OCI-LY1 (cell line): ENCODE measurements around the gene DISP2.

Source experiments
- H2AFZ ChIP-seq: fragments of 200-600 bp; sonication (generic), shearing (Covaris generic); 2 replicates; pipeline ENCODE4 v1.6.0; 2014; ENCODE audit warnings: antibody characterized with exemption, mild to moderate bottlenecking, low read length
- H3F3A ChIP-seq: fragments of 200-600 bp; sonication (generic), shearing (Covaris generic); 2 replicates; pipeline ENCODE4 v1.6.0; 2014; ENCODE audit warnings: mild to moderate bottlenecking, antibody characterized with exemption, low read length, moderate library complexity; ENCODE audit not compliant: insufficient read depth
- H3K27ac ChIP-seq: fragments of 200-600 bp; sonication (generic); 2 replicates; pipeline ENCODE4 v1.5.1; 2014; ENCODE audit warnings: low read length, mixed run types, mild to moderate bottlenecking, low read depth; ENCODE audit not compliant: poor library complexity, severe bottlenecking
- H3K27me3 ChIP-seq: fragments of 200-600 bp; sonication (generic); 2 replicates; pipeline ENCODE4 v1.6.0; 2014; ENCODE audit warnings: antibody characterized with exemption, mild to moderate bottlenecking, low read length, moderate library complexity; ENCODE audit not compliant: insufficient read depth
- H3K36me3 ChIP-seq: fragments of 200-600 bp; sonication (generic); 2 replicates; pipeline ENCODE4 v1.6.1; 2014; ENCODE audit warnings: mild to moderate bottlenecking, antibody characterized with exemption, low read length, moderate library complexity, mixed read lengths; ENCODE audit not compliant: insufficient read depth
- H3K4me1 ChIP-seq: fragments of 200-600 bp; sonication (generic); 2 replicates; pipeline ENCODE4 v1.5.1; 2014; ENCODE audit warnings: mild to moderate bottlenecking, low read length, moderate library complexity; ENCODE audit not compliant: insufficient read depth, severe bottlenecking
- H3K4me2 ChIP-seq: fragments of 200-600 bp; sonication (generic), shearing (Covaris generic); 2 replicates; pipeline ENCODE4 v1.6.1; 2014; ENCODE audit warnings: low read length
- H3K4me3 ChIP-seq: fragments of 200-600 bp; sonication (generic); 2 replicates; pipeline ENCODE4 v1.5.1; 2014; ENCODE audit warnings: low read length, low read depth, mild to moderate bottlenecking, mixed read lengths; ENCODE audit not compliant: poor library complexity, severe bottlenecking
- H3K79me2 ChIP-seq: fragments of 200-600 bp; shearing (Covaris generic); 2 replicates; pipeline ENCODE4 v1.6.1; 2016; ENCODE audit warnings: mixed run types, low read length, mixed read lengths; ENCODE audit not compliant: insufficient read depth
- H3K9ac ChIP-seq: fragments of 200-600 bp; sonication (generic), shearing (Covaris generic); 2 replicates; pipeline ENCODE4 v1.6.1; 2014; ENCODE audit warnings: mild to moderate bottlenecking, low read length, mixed read lengths
- H3K9me2 ChIP-seq: fragments of 200-600 bp; sonication (generic), shearing (Covaris generic); 2 replicates; pipeline ENCODE4 v1.6.1; 2014; ENCODE audit warnings: low read depth, mild to moderate bottlenecking, low read length, mixed read lengths
- H3K9me3 ChIP-seq: fragments of 200-600 bp; shearing (Covaris generic); 2 replicates; pipeline ENCODE4 v1.6.1; 2014; ENCODE audit warnings: low read length, mixed read lengths
- H4K20me1 ChIP-seq: fragments of 200-600 bp; sonication (generic), shearing (Covaris generic); 2 replicates; pipeline ENCODE4 v1.6.0; 2016; ENCODE audit warnings: mild to moderate bottlenecking, low read length; ENCODE audit not compliant: insufficient read depth
- EZH2 ChIP-seq: fragments of 200-600 bp; sonication (generic), shearing (Covaris generic); IDR thresholded peaks from 2 replicates; pipeline ENCODE4 v1.8.0; 2017; ENCODE audit warnings: borderline replicate concordance, mixed run types, mild to moderate bottlenecking, antibody characterized with exemption, low read length, moderate library complexity, mixed read lengths
- TF ChIP-seq, protein P1 (sequence below): fragments of 200-600 bp; sonication (generic), shearing (Covaris generic); IDR thresholded peaks from 2 replicates; pipeline ENCODE4 v1.5.1; 2017; ENCODE audit warnings: mild to moderate bottlenecking, antibody characterized with exemption, low read length, moderate library complexity, mixed read lengths

DISP2 gene

DNA sequence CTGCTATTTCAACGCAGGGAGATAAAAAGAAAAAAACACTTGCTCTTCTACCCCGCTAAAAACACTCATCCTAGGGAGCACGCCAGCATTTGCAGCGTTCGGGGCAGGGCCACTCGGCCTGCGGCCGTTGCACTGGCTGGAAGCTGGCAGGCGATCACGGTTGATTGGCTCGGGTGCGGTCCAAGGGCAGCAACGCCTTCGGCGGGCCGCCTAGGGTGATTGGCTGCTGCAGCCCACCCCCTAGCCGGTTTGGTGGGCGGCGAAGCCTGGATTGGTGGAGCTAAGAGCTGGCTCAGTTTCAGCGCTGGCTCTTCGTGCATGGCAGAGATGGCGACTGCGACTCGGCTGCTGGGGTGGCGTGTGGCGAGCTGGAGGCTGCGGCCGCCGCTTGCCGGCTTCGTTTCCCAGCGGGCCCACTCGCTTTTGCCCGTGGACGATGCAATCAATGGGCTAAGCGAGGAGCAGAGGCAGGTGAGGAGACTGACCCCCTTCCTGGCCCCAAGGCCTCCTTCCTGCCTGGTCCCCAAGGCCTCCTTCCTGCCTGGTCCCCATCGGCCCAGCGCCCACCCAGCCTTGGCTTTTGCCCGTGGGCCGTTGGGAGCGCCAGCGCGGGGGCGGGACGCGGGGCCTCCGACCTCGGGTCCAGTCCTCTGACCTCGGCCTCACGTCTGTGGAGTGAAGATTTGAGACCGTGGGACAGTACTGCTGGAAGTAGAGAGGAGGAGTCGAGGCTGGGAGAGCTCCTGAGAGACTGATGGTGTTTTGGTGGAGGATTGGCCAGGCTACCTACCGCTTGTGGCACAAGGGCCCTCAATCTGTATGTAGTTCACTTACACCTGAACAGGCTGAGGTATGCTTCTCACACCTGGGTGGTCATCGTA, 47.7 kb downstream of the DISP2 start, which contains the start of gene IVD:
TSS of gene IVD (plus strand) at position 295 of the 881 bp plus-strand sequence. CDS start at position 328, 33 bp downstream.
- TF ChIP-seq, protein P1, sequence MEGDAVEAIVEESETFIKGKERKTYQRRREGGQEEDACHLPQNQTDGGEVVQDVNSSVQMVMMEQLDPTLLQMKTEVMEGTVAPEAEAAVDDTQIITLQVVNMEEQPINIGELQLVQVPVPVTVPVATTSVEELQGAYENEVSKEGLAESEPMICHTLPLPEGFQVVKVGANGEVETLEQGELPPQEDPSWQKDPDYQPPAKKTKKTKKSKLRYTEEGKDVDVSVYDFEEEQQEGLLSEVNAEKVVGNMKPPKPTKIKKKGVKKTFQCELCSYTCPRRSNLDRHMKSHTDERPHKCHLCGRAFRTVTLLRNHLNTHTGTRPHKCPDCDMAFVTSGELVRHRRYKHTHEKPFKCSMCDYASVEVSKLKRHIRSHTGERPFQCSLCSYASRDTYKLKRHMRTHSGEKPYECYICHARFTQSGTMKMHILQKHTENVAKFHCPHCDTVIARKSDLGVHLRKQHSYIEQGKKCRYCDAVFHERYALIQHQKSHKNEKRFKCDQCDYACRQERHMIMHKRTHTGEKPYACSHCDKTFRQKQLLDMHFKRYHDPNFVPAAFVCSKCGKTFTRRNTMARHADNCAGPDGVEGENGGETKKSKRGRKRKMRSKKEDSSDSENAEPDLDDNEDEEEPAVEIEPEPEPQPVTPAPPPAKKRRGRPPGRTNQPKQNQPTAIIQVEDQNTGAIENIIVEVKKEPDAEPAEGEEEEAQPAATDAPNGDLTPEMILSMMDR: no peak
- TF ChIP-seq EZH2: no peak
- H4K20me1 ChIP-seq: no peaks in the 10 kb centered on the region
- H3K4me3 ChIP-seq: peak within 1 kb of the TSS; percentile 86
- no peaks in the 10 kb centered on the region for H3K79me2 ChIP-seq
- H3K9me2 ChIP-seq: no peaks in the 10 kb centered on the region
- H3K4me2 ChIP-seq: peak within 1 kb of the TSS; percentile 90
- peak within 1 kb of the TSS; percentile 87 for H3K9ac ChIP-seq
- H2AFZ ChIP-seq: peak within 1 kb of the TSS; percentile 81
- peak within 1 kb of the TSS; percentile 35 for H3K27ac ChIP-seq
- H3K4me1 ChIP-seq: peaks cover 27% of the 10 kb centered on the region
- no peaks in the 10 kb centered on the region for H3K9me3 ChIP-seq
- 0 out of 2 replicates have a peak, but pooled peaks cover 3% of the 10 kb centered on the region for H3F3A ChIP-seq
- no peaks in the 10 kb centered on the region for H3K27me3 ChIP-seq
- H3K36me3 ChIP-seq: peaks cover 26% of the 10 kb centered on the region

DNA sequence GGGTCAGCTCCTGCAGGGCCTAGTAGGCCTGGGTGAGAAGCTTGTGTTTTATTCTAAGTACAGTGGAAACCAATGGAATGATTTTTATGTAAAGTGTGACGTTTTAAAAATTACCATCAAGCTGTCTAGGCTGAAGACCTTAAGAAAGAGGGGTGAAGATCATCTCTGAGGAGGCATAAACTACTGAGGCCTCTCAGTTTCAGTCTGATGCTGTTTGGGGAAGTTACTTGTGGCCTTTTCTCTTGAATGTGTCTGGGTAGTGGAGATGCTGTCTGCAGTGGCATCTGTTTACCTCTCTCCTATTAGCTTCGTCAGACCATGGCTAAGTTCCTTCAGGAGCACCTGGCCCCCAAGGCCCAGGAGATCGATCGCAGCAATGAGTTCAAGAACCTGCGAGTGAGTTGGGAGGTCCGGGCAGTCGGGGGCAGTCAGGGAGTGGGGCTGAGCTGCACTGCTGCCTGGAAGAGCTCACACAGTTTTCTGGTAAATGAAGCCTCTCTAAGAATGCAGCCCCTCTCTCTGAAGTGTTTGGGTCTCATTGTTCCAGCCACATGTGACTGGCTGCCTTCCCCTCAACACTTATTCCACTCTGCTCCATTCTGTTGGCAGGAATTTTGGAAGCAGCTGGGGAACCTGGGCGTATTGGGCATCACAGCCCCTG, 49.4 kb downstream of the DISP2 start:
- Histone ChIP-seq H3K27ac (peak overlapping the region; percentile 18), H3K9me2 (no peaks in the 10 kb centered on the region), H4K20me1 (no peaks in the 10 kb centered on the region), H3K4me3 (peak overlapping the region; percentile 38), H3K4me2 (peak overlapping the region; percentile 49), H3K79me2 (no peaks in the 10 kb centered on the region), H3K27me3 (no peaks in the 10 kb centered on the region), H2AFZ (no peak overlapping the region), H3F3A (no peaks in the 10 kb centered on the region), H3K36me3 (peaks cover 43% of the 10 kb centered on the region), H3K9me3 (no peaks in the 10 kb centered on the region), H3K4me1 (peaks cover 27% of the 10 kb centered on the region), H3K9ac (peak overlapping the region; percentile 14; the same call in 1 of the 2 replicates)
- TF ChIP-seq, protein P1: no peak
- TF ChIP-seq EZH2: no peak

DNA sequence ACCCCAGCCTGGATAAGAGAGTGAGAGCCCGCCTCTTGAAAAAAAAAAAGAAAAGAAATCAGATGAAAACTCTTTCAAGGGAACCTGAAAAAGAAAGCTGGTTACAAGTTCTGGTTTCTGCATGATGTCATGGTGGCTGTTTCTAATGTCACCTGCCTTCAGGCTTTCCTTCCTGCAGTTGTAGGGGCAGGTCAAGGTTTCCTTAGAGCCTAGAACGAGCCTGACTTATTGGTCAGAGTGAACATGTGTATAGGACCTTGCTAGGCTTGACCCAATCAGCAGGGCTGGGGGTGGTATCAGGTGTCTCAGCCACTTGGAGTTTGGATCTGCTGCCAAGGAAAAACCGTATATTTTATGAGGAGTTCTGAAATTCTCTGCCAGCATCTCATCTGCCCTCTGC, 51.3 kb downstream of the DISP2 start:
- Histone ChIP-seq H3K27me3 (no peaks in the 10 kb centered on the region), H3K9me2 (no peaks in the 10 kb centered on the region), H3K4me3 (no peak overlapping the region), H3K4me1 (peaks cover 27% of the 10 kb centered on the region), H3K9ac (no peak overlapping the region), H4K20me1 (no peaks in the 10 kb centered on the region), H3F3A (no peaks in the 10 kb centered on the region), H2AFZ (no peak overlapping the region), H3K4me2 (no peak overlapping the region), H3K27ac (no peak overlapping the region), H3K9me3 (no peaks in the 10 kb centered on the region), H3K79me2 (no peaks in the 10 kb centered on the region), H3K36me3 (peaks cover 61% of the 10 kb centered on the region)
- TF ChIP-seq, protein P1: no peak
- TF ChIP-seq EZH2: no peak
